GM06990 (cell line): Measurements from ENCODE around the gene SKA1.

Experiments used
- DNase-seq: peaks from one replicate; pipeline ENCODE4 v3.0.0-alpha.2; 2011; ENCODE audit not compliant: insufficient read length; ENCODE audit errors: extremely low read depth
- H3K27me3 ChIP-seq: replicated peaks from 2 replicates; pipeline ENCODE4 v1.6.0; 2011; ENCODE audit warnings: low read length; ENCODE audit not compliant: control insufficient read depth, insufficient read depth
- H3K36me3 ChIP-seq: 2 replicates; pipeline ENCODE4 v1.5.1; 2011; ENCODE audit warnings: low read length; ENCODE audit not compliant: control insufficient read depth, insufficient read depth
- H3K4me3 ChIP-seq: replicated peaks from 2 replicates; pipeline ENCODE4 v1.5.1; 2011; ENCODE audit warnings: low read depth, mild to moderate bottlenecking, control low read depth, low read length
- CTCF ChIP-seq: IDR thresholded peaks from 2 replicates; pipeline ENCODE4 v1.5.1; 2011; ENCODE audit warnings: low read length, control low read depth, mild to moderate bottlenecking, inconsistent platforms; ENCODE audit not compliant: insufficient read depth, poor library complexity, severe bottlenecking

The SKA1 gene, protein sequence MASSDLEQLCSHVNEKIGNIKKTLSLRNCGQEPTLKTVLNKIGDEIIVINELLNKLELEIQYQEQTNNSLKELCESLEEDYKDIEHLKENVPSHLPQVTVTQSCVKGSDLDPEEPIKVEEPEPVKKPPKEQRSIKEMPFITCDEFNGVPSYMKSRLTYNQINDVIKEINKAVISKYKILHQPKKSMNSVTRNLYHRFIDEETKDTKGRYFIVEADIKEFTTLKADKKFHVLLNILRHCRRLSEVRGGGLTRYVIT

GRCh38 chr18:50374753-50375391 lies at the start of gene SKA1:
Gene SKA1, plus strand, starts transcription at chr18:50375046. Its CDS starts 785 bp downstream, at chr18:50375831.
- TF ChIP-seq CTCF: no peak
- peak; percentile 97 for DNase-seq
- Histone ChIP-seq H3K36me3 (no peaks in the 10 kb centered on the region; the same call in none of the 2 replicates), H3K27me3 (no peaks in the 10 kb centered on the region), H3K4me3 (peak within 1 kb of the TSS; percentile 89)

DNA sequence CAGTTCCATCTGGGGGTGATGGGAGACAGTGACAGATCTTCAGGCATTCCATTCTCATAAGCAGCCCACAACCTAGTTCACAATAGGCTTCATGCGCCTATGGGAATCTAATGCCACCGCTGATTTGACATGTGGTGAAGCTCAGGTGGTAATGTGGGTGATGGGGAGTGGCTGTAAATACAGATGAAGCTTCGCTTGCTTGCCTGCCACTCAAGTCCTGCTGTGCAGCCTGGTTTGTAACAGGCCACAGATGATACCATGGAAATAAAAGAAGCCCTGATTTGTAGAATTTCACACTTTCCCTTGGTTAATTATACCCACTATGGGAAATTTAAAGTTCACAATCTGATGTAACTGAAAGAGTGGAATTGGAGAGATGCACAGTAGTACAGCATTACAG lies 46.9 kb upstream of the SKA1 start:
- TF ChIP-seq CTCF: no peak
- Histone ChIP-seq H3K36me3 (no peaks in the 10 kb centered on the region), H3K27me3 (no peaks in the 10 kb centered on the region), H3K4me3 (no peak overlapping the region)
- DNase-seq: no peak

DNA sequence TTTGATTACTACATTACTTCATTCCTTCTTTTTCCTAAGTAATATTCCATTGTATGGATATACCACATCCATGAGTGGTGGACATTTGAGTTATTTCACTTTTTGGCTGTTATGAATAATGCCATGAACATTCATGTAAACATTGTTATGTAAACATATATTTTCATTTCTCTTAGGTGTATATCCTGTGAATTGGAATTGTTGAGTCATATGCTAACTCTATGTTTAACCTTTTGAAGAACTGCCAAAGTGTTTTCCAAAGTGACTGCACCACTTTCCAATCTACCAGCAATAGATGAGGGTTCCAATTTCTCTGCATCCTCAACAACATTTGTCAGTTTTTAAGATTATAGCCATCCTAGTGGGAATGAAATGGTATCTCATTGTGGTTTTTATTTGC lies 44.7 kb upstream of the SKA1 start:
- H3K27me3 ChIP-seq: no peaks in the 10 kb centered on the region
- no peak overlapping the region for H3K4me3 ChIP-seq
- no peak for DNase-seq
- H3K36me3 ChIP-seq: no peaks in the 10 kb centered on the region
- TF ChIP-seq CTCF: no peak

DNA sequence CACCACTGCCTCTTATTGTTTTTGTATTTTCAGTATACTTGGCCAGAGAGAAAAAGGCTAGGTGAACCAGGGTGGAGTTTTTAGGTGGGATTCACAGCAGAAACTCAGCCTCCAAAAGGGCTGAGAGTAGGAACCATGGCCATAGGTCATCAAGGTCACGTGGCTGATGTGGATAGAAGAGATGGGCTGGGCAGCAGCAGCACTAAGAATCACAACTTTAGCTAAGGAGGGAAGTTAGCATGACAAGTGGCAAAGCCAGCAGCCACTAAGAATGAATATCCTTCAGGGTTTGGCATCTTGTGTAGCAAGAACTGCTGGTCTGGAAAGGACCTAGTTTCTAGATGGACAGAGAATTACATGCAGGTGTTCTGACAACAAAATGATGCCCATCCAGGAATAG lies 43.2 kb upstream of the SKA1 start:
- Histone ChIP-seq H3K27me3 (no peaks in the 10 kb centered on the region), H3K36me3 (no peaks in the 10 kb centered on the region), H3K4me3 (no peak overlapping the region)
- no peak for TF ChIP-seq CTCF
- no peak for DNase-seq

DNA sequence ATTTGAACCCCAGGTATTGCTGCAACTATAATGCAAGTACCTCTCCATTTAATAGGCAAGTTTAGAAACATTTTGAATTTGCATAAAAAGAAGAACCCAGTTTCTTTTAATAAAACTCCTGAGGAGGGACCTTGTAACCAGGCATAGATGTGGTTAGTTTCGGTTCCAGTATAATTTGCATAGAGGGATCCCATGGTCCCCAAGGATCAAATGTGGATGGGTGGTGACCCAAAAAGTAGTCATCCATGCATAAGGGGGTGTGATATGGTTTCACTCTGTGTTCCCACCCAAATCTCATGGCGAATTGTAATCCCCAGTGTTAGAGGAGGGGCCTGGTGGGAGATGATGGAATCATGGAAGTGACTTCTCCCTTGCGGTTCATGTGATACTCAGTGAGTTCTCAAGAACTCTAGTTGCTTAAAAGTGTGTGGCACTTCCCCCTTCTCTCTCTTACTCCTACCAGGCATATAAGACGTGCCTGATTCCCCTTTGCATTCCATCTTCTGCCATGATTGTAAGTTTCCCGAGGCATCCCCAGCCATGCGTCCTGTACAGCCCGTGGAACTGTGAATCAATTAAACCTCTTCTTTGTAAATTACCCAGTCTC lies 40.2 kb upstream of the SKA1 start:
- TF ChIP-seq CTCF: no peak
- H3K36me3 ChIP-seq: no peaks in the 10 kb centered on the region
- no peak for DNase-seq

More for the DNA sequence above, 40.2 kb upstream of the SKA1 start:
- Histone ChIP-seq H3K27me3 (no peaks in the 10 kb centered on the region), H3K4me3 (no peak overlapping the region)
